ENCODE measurements around the gene ZBTB40.

- TF ChIP-seq POLR2A (IDR thresholded peaks at IDR 0.05; ENCODE audit: low read length) (no peak), GATA1 (IDR thresholded peaks at IDR 0.05; ENCODE audit: low read depth, low read length) (no peak)
These were observed 85.9 kb downstream of the ZBTB40 start for GRCh38 chr1:22537441-22538139.

All from erythroblast (primary cell).